GM23338 (cell line): ENCODE results near the gene TMEM14A. TPM values are rescaled to one million over a fixed set of nuclear protein-coding genes. Genes with fewer than 3 reads are reported as not detected.

Experiments used
- ATAC-seq: fragments of 200-7000 bp; cut with Tn5 transposase; 3 replicates; pipeline ENCODE4 v1.9.1; 2020
- DNase-seq: peaks from one replicate; pipeline ENCODE4 v3.0.0-alpha.2; 2015; ENCODE audit warnings: low spot score
- H2AFZ ChIP-seq: fragments of 200-600 bp; sonication (generic); 2 replicates; pipeline ENCODE4 v1.8.0; 2016; ENCODE audit warnings: antibody characterized with exemption, mild to moderate bottlenecking, moderate library complexity
- H3F3A ChIP-seq: fragments of 200-600 bp; sonication (generic); replicated peaks from 2 replicates; pipeline ENCODE4 v1.8.0; 2017; ENCODE audit warnings: antibody characterized with exemption, mixed run types, low read depth
- H3K27ac ChIP-seq: fragments of 200-600 bp; sonication (generic); 2 replicates; pipeline ENCODE4 v1.6.1; 2016; ENCODE audit warnings: low read depth
- H3K27me3 ChIP-seq: fragments of 200-600 bp; sonication (generic); 2 replicates; pipeline ENCODE4 v1.8.0; 2016; ENCODE audit warnings: mild to moderate bottlenecking, mixed run types, moderate library complexity; ENCODE audit not compliant: insufficient read depth
- H3K36me3 ChIP-seq: fragments of 200-600 bp; sonication (generic); 2 replicates; pipeline ENCODE4 v1.8.0; 2016; ENCODE audit warnings: mild to moderate bottlenecking; ENCODE audit not compliant: insufficient read depth
- H3K4me1 ChIP-seq: fragments of 200-600 bp; sonication (generic); 2 replicates; pipeline ENCODE4 v1.8.0; 2016; ENCODE audit warnings: mild to moderate bottlenecking, moderate library complexity; ENCODE audit not compliant: insufficient read depth
- H3K4me2 ChIP-seq: fragments of 200-600 bp; sonication (generic); 2 replicates; pipeline ENCODE4 v1.7.1; 2017; ENCODE audit warnings: mixed run types
- H3K4me3 ChIP-seq: fragments of 200-600 bp; sonication (generic); 2 replicates; pipeline ENCODE4 v1.6.1; 2016; ENCODE audit warnings: mixed run types
- H3K79me2 ChIP-seq: fragments of 200-600 bp; sonication (generic); replicated peaks from 2 replicates; pipeline ENCODE4 v1.8.0; 2017; ENCODE audit warnings: mild to moderate bottlenecking; ENCODE audit not compliant: insufficient read depth
- H3K9me2 ChIP-seq: fragments of 200-600 bp; sonication (generic); 2 replicates; pipeline ENCODE4 v1.8.0; 2017; ENCODE audit not compliant: insufficient read depth
- H4K20me1 ChIP-seq: fragments of 200-600 bp; sonication (generic); replicated peaks from 2 replicates; pipeline ENCODE4 v1.8.0; 2017; ENCODE audit warnings: mild to moderate bottlenecking; ENCODE audit not compliant: insufficient read depth
- H3K27ac Mint-ChIP-seq: 2 replicates; pipeline ENCODE4 v1.8.0; 2020; ENCODE audit warnings: inconsistent platforms, mild to moderate bottlenecking, moderate library complexity, mixed read lengths
- H3K27me3 Mint-ChIP-seq: 3 replicates; pipeline ENCODE4 v1.8.0; 2022; ENCODE audit warnings: low read depth, mild to moderate bottlenecking, moderate library complexity, mixed read lengths, inconsistent platforms; ENCODE audit not compliant: insufficient read depth, poor library complexity
- H3K36me3 Mint-ChIP-seq: 3 replicates; pipeline ENCODE4 v1.8.0; 2021; ENCODE audit warnings: low read depth, mild to moderate bottlenecking, inconsistent platforms, moderate library complexity, mixed read lengths
- H3K4me1 Mint-ChIP-seq: 3 replicates; pipeline ENCODE4 v1.8.0; 2020; ENCODE audit warnings: mild to moderate bottlenecking, inconsistent platforms, mixed read lengths
- H3K4me3 Mint-ChIP-seq: 3 replicates; pipeline ENCODE4 v1.8.0; 2021; ENCODE audit warnings: moderate library complexity, mild to moderate bottlenecking, inconsistent platforms, mixed read lengths
- H3K9me3 Mint-ChIP-seq: 3 replicates; pipeline ENCODE4 v1.8.0; 2020; ENCODE audit warnings: moderate library complexity, mild to moderate bottlenecking, inconsistent platforms, mixed read lengths
- JUNB ChIP-seq: IDR thresholded peaks from one replicate; pipeline ENCODE4 v1.6.1; 2016; ENCODE audit warnings: antibody characterized with exemption; ENCODE audit not compliant: unreplicated experiment
- polyA plus RNA-seq: library from polyadenylated mRNA; unstranded; fragments of >200 nt; fragmentation: Nextera tagmentation; extraction: Ambion mirVana; gene quantifications from 2 replicates; pipeline ENCODE4 v1.2.1, GENCODE V29; 2016
- total RNA-seq: library from RNA; depleted of rRNA; stranded (reverse); fragments of >200 nt; shearing (Covaris generic); gene quantifications from 2 replicates; pipeline ENCODE4 v1.2.3, GENCODE V29; 2014
- TF ChIP-seq, protein P1 (sequence below): fragments of 250-450 bp; sonication (Bioruptor Pico); IDR thresholded peaks from 2 replicates; pipeline ENCODE4 v1.5.0; 2020; ENCODE audit warnings: mild to moderate bottlenecking, moderate library complexity
- TF ChIP-seq, protein P2 (sequence below), 2 experiments: fragments of 200-600 bp in 1 of 2; sonication (generic) in 1 of 2; conservative IDR thresholded peaks; 2 replicates each; pipeline versions ENCODE4 v1.5.1 to v1.6.1; 2016 to 2017; ENCODE audit warnings: antibody characterized with exemption in 2 of 2, low read depth in 2 of 2, mild to moderate bottlenecking in 2 of 2, moderate library complexity in 1 of 2
- TF ChIP-seq, protein P3 (sequence below): IDR thresholded peaks from one replicate; pipeline ENCODE4 v1.6.1; 2018; ENCODE audit warnings: antibody characterized with exemption; ENCODE audit not compliant: unreplicated experiment

The TMEM14A gene
- total and polyA plus RNA-seq, 2 experiments from 2014 or later: 13.9 to 36.0 TPM

DNA sequence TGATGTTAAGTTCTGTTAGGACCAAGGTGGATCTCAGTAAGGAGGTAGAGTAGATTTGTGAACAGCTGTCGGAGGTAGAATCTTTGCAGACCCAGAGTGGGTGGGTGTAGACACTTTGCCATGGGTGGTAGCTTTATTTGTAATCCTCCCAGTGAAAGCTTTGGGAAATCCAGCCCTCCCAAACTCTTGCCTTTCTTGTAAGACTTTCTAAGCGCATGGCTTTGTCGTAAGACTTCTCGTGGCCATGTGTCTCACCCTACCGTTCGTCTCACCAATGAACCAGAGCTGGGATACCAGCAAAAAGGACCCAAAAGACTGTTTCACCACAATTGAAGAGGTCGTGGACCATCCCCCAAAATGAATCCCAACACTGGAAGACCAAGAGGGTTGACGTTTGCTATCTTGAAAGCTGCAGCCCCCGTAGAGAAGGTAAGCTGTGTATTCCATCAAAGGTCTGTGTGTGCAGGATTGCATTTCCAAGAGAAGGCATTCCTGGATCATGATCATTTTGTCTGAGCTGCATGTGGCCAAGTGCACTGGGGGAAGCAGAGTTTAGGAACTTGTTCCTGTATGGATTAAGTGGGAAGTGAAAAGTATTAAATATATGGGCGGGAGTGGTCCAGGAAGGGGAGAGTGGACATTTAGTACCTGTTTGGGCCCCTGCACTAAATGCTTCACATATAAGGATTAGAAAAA, 5.8 kb upstream of the TMEM14A start (continued):
- TF ChIP-seq, protein P1, sequence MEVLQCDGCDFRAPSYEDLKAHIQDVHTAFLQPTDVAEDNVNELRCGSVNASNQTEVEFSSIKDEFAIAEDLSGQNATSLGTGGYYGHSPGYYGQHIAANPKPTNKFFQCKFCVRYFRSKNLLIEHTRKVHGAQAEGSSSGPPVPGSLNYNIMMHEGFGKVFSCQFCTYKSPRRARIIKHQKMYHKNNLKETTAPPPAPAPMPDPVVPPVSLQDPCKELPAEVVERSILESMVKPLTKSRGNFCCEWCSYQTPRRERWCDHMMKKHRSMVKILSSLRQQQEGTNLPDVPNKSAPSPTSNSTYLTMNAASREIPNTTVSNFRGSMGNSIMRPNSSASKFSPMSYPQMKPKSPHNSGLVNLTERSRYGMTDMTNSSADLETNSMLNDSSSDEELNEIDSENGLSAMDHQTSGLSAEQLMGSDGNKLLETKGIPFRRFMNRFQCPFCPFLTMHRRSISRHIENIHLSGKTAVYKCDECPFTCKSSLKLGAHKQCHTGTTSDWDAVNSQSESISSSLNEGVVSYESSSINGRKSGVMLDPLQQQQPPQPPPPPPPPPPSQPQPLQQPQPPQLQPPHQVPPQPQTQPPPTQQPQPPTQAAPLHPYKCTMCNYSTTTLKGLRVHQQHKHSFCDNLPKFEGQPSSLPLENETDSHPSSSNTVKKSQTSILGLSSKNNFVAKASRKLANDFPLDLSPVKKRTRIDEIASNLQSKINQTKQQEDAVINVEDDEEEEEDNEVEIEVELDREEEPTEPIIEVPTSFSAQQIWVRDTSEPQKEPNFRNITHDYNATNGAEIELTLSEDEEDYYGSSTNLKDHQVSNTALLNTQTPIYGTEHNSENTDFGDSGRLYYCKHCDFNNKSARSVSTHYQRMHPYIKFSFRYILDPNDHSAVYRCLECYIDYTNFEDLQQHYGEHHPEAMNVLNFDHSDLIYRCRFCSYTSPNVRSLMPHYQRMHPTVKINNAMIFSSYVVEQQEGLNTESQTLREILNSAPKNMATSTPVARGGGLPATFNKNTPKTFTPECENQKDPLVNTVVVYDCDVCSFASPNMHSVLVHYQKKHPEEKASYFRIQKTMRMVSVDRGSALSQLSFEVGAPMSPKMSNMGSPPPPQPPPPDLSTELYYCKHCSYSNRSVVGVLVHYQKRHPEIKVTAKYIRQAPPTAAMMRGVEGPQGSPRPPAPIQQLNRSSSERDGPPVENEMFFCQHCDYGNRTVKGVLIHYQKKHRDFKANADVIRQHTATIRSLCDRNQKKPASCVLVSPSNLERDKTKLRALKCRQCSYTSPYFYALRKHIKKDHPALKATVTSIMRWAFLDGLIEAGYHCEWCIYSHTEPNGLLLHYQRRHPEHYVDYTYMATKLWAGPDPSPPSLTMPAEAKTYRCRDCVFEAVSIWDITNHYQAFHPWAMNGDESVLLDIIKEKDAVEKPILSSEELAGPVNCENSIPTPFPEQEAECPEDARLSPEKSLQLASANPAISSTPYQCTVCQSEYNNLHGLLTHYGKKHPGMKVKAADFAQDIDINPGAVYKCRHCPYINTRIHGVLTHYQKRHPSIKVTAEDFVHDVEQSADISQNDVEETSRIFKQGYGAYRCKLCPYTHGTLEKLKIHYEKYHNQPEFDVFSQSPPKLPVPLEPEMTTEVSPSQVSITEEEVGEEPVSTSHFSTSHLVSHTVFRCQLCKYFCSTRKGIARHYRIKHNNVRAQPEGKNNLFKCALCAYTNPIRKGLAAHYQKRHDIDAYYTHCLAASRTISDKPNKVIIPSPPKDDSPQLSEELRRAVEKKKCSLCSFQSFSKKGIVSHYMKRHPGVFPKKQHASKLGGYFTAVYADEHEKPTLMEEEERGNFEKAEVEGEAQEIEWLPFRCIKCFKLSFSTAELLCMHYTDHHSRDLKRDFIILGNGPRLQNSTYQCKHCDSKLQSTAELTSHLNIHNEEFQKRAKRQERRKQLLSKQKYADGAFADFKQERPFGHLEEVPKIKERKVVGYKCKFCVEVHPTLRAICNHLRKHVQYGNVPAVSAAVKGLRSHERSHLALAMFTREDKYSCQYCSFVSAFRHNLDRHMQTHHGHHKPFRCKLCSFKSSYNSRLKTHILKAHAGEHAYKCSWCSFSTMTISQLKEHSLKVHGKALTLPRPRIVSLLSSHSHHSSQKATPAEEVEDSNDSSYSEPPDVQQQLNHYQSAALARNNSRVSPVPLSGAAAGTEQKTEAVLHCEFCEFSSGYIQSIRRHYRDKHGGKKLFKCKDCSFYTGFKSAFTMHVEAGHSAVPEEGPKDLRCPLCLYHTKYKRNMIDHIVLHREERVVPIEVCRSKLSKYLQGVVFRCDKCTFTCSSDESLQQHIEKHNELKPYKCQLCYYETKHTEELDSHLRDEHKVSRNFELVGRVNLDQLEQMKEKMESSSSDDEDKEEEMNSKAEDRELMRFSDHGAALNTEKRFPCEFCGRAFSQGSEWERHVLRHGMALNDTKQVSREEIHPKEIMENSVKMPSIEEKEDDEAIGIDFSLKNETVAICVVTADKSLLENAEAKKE: no peak
- TF ChIP-seq, protein P2, sequence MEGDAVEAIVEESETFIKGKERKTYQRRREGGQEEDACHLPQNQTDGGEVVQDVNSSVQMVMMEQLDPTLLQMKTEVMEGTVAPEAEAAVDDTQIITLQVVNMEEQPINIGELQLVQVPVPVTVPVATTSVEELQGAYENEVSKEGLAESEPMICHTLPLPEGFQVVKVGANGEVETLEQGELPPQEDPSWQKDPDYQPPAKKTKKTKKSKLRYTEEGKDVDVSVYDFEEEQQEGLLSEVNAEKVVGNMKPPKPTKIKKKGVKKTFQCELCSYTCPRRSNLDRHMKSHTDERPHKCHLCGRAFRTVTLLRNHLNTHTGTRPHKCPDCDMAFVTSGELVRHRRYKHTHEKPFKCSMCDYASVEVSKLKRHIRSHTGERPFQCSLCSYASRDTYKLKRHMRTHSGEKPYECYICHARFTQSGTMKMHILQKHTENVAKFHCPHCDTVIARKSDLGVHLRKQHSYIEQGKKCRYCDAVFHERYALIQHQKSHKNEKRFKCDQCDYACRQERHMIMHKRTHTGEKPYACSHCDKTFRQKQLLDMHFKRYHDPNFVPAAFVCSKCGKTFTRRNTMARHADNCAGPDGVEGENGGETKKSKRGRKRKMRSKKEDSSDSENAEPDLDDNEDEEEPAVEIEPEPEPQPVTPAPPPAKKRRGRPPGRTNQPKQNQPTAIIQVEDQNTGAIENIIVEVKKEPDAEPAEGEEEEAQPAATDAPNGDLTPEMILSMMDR (conservative IDR thresholded peaks at IDR 0.05; ENCODE audit: low read depth in 2 of 2): no peak

DNA sequence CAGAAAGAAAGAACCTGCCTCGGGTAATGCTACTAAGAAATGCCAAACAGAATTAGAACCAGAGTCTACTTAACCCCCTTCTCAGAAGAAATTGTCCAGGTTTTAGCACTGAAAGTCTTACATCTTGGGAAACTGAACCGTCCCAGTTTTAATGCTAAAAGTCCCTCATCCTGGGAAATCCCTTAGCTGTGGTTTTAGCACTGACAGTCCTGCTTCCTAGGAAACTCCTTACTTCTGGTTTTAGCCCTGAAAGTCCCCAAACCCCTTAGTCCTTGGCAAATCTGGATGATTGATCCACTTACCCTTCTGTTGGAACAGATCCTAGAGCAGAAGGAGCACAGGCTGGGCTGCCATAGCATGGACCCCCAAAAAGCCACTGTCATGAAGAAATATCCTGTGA, 4.8 kb upstream of the TMEM14A start:
- peaks cover 10% of the 10 kb centered on the region; the same call in 1 of the 3 replicates for H3K36me3 Mint-ChIP-seq
- Histone ChIP-seq H4K20me1 (no peaks in the 10 kb centered on the region), H3K9me2 (no peaks in the 10 kb centered on the region), H3K79me2 (no peaks in the 10 kb centered on the region; the same call in 1 of the 2 replicates), H3K27ac (no peak overlapping the region), H3K36me3 (0 out of 2 replicates have a peak, but pooled peaks cover 9% of the 10 kb centered on the region), H3K4me2 (peak overlapping the region; percentile 74; the same call in 1 of the 2 replicates), H3F3A (peaks cover 4% of the 10 kb centered on the region), H2AFZ (no peak overlapping the region), H3K4me3 (peak overlapping the region; percentile 55), H3K4me1 (peaks cover 13% of the 10 kb centered on the region; the same call in 1 of the 2 replicates), H3K27me3 (peaks cover 13% of the 10 kb centered on the region)
- H3K27ac Mint-ChIP-seq: no peak overlapping the region
- H3K4me3 Mint-ChIP-seq: no peak overlapping the region
- H3K4me1 Mint-ChIP-seq: peaks cover 7% of the 10 kb centered on the region
- no peaks in the 10 kb centered on the region for H3K9me3 Mint-ChIP-seq
- H3K27me3 Mint-ChIP-seq: peaks cover 1% of the 10 kb centered on the region
- DNase-seq: no peak
- ATAC-seq: no peak
- TF ChIP-seq, protein P3, sequence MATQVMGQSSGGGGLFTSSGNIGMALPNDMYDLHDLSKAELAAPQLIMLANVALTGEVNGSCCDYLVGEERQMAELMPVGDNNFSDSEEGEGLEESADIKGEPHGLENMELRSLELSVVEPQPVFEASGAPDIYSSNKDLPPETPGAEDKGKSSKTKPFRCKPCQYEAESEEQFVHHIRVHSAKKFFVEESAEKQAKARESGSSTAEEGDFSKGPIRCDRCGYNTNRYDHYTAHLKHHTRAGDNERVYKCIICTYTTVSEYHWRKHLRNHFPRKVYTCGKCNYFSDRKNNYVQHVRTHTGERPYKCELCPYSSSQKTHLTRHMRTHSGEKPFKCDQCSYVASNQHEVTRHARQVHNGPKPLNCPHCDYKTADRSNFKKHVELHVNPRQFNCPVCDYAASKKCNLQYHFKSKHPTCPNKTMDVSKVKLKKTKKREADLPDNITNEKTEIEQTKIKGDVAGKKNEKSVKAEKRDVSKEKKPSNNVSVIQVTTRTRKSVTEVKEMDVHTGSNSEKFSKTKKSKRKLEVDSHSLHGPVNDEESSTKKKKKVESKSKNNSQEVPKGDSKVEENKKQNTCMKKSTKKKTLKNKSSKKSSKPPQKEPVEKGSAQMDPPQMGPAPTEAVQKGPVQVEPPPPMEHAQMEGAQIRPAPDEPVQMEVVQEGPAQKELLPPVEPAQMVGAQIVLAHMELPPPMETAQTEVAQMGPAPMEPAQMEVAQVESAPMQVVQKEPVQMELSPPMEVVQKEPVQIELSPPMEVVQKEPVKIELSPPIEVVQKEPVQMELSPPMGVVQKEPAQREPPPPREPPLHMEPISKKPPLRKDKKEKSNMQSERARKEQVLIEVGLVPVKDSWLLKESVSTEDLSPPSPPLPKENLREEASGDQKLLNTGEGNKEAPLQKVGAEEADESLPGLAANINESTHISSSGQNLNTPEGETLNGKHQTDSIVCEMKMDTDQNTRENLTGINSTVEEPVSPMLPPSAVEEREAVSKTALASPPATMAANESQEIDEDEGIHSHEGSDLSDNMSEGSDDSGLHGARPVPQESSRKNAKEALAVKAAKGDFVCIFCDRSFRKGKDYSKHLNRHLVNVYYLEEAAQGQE: no peak
- TF ChIP-seq JUNB: no peak
